Astrocyte of the spinal cord (primary cell): ENCODE measurements around the gene DDX53.

ENCODE experiments used
- DNase-seq: peaks from one replicate; pipeline ENCODE4 v3.0.0; 2011; ENCODE audit warnings: low read depth, low spot score
- H3K4me3 ChIP-seq: 2 replicates; pipeline ENCODE4 v1.5.1; 2011; ENCODE audit warnings: low read depth, mild to moderate bottlenecking, low read length, moderate library complexity
- in situ Hi-C: cut with HindIII; loops from 2 replicates; pipeline ENCODE4 v1.10.0; 2017; ENCODE audit warnings: low sequenced_read_pairs
- TF ChIP-seq, protein P1 (sequence below): IDR thresholded peaks from 2 replicates; pipeline ENCODE4 v1.5.1; 2012; ENCODE audit warnings: low read depth, mild to moderate bottlenecking, low read length, inconsistent platforms

Gene DDX53

DNA sequence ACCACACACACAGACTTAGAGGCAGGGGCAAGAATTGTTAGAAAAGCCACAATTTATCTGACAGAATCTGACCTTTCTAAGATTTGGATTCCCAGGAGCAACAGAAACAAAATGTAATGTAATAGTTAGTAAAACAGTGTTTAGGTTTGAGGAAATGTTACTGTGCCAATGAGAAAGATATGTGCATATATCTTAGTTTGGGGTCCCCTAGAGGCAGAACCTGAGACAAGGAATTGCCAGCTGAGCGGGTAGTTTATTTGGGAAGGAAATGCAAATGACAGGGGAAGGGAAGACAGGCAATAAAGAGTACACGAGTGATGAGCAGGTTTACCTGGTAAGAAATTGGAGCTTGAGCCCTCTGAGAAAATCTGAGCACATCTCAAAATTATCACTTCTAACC lies 31.3 kb upstream of the DDX53 start:
- TF ChIP-seq, protein P1, sequence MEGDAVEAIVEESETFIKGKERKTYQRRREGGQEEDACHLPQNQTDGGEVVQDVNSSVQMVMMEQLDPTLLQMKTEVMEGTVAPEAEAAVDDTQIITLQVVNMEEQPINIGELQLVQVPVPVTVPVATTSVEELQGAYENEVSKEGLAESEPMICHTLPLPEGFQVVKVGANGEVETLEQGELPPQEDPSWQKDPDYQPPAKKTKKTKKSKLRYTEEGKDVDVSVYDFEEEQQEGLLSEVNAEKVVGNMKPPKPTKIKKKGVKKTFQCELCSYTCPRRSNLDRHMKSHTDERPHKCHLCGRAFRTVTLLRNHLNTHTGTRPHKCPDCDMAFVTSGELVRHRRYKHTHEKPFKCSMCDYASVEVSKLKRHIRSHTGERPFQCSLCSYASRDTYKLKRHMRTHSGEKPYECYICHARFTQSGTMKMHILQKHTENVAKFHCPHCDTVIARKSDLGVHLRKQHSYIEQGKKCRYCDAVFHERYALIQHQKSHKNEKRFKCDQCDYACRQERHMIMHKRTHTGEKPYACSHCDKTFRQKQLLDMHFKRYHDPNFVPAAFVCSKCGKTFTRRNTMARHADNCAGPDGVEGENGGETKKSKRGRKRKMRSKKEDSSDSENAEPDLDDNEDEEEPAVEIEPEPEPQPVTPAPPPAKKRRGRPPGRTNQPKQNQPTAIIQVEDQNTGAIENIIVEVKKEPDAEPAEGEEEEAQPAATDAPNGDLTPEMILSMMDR = no peak

GRCh38 chrX:22969411-22969810 lies 30.3 kb upstream of the DDX53 start:
- DNase-seq = no peak
- in situ Hi-C loops = no loop called here
- TF ChIP-seq, protein P1 = no peak
- H3K4me3 ChIP-seq = no peak overlapping the region

More for the DNA sequence above, 31.3 kb upstream of the DDX53 start:
- in situ Hi-C loops = no loop called here
- DNase-seq = no peak
- no peak overlapping the region for H3K4me3 ChIP-seq

DNA sequence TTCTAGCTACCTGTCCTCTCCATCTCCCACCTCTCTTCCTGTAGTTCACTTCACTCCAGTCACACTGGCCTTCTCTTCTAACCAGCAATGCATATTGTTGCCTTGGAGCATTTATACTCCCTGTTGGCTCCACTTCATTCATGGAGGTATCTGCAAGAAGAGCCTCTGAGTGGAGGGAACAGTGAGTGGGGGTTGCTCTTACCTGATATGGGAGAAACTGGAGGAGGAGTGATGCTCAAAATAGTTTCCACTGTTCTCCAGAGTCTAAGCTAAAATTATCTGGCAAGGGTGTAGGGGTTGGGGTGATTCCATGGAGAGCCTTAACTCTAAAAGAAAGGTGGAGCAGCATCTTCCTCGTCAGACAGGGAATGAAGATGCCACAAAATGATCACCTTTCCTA lies 28.9 kb upstream of the DDX53 start:
- in situ Hi-C loops = no loop called here
- no peak for DNase-seq
- TF ChIP-seq, protein P1 = no peak
- no peak overlapping the region for H3K4me3 ChIP-seq

DNA sequence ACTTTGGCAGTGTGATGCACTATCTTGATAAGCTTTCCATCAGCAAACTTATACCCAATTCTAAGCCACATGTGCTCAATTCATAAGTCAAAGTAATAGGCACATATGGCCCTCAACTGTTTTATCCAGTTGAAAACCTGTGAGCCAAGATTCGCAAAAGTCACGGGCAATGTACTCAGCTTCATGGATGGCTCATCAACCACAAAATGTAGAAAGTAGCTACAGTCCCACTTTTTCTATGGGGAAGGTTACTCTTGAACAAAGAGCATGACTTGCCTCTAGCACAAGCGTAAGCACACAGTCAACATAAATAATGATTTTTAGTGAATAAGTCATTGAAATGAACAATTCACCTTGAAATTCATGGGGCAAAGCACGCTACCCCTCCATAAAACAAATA lies 25.1 kb upstream of the DDX53 start:
- peak; percentile 63 for DNase-seq
- TF ChIP-seq, protein P1 = no peak
- H3K4me3 ChIP-seq = no peak overlapping the region
- in situ Hi-C loops = no loop called here

GRCh38 chrX:22975786-22976185 lies 24.0 kb upstream of the DDX53 start:
- TF ChIP-seq, protein P1 = no peak
- H3K4me3 ChIP-seq = no peak overlapping the region
- in situ Hi-C loops = no loop called here
- DNase-seq = no peak

DNA sequence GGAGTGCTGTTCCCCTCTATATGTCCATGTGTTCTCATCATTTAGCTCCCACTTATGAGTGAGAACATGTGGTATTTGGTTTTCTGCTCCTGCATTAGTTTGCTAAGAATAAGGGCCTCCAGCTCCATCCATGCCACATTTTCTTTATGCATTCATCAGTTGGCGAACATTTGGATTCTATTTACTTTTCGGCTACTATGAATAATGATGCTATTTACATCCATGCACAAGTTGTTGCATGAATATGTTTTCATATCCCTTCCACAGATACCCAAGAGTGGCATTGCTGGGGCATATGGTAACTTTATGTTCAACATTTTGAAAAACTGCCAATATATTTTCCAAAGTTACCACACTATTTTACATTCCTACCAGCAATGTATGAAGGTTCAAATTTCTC lies 13.8 kb upstream of the DDX53 start:
- in situ Hi-C loops = no loop called here
- DNase-seq = no peak
- TF ChIP-seq, protein P1 = no peak

GRCh38 chrX:22987452-22987851 lies 12.3 kb upstream of the DDX53 start:
- in situ Hi-C loops = no loop called here
- TF ChIP-seq, protein P1 = no peak
- no peak overlapping the region for H3K4me3 ChIP-seq
- peak; percentile 23 for DNase-seq

More for the DNA sequence above, 13.8 kb upstream of the DDX53 start:
- H3K4me3 ChIP-seq = no peak overlapping the region
